Breast epithelium (tissue), 3 donors: Measurements from ENCODE around the gene AKR7A2.

Source experiments
- POLR2A ChIP-seq: fragments of 450-650 bp; IDR thresholded peaks from one replicate; pipeline ENCODE4 v1.6.1; 2016; ENCODE audit warnings: antibody characterized with exemption, mild to moderate bottlenecking, moderate library complexity
- POLR2AphosphoS5 ChIP-seq, 3 donors: sonication (generic); formaldehyde crosslinking; IDR thresholded peaks; one replicate each; pipeline ENCODE4 v1.6.1; 2017; ENCODE audit warnings: antibody characterized with exemption in 3 of 3
- TF ChIP-seq, protein P1 (sequence below), 3 donors: fragments of 450-650 bp; IDR thresholded peaks; one replicate each; pipeline ENCODE4 v1.5.1; 2016 to 2017; ENCODE audit warnings: antibody characterized with exemption in 3 of 3, mild to moderate bottlenecking in 3 of 3, moderate library complexity in 3 of 3

DNA sequence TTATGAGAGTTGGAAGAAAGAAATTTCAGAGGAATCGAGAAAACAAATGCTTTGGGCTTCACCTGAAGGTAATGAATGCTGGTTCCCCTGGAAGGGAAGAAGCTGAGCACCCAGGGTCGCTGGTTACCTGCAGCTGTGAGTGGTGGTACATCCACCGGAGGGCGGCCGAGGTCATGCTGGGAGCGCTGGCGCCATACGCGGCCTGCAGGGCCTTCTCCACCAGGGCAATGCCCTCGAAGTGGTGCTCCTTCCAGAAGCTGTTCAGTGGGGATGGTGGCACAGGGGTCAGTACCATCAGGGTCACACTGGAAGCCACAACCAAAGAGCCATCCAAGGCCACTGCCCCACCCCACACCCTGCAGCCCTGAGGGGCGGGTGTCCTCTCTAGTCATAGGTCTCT is 43.5 kb downstream of the AKR7A2 start:
- TF ChIP-seq, protein P1, sequence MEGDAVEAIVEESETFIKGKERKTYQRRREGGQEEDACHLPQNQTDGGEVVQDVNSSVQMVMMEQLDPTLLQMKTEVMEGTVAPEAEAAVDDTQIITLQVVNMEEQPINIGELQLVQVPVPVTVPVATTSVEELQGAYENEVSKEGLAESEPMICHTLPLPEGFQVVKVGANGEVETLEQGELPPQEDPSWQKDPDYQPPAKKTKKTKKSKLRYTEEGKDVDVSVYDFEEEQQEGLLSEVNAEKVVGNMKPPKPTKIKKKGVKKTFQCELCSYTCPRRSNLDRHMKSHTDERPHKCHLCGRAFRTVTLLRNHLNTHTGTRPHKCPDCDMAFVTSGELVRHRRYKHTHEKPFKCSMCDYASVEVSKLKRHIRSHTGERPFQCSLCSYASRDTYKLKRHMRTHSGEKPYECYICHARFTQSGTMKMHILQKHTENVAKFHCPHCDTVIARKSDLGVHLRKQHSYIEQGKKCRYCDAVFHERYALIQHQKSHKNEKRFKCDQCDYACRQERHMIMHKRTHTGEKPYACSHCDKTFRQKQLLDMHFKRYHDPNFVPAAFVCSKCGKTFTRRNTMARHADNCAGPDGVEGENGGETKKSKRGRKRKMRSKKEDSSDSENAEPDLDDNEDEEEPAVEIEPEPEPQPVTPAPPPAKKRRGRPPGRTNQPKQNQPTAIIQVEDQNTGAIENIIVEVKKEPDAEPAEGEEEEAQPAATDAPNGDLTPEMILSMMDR (IDR thresholded peaks at IDR 0.05): no peak
- TF ChIP-seq POLR2A (no peak), POLR2AphosphoS5 (IDR thresholded peaks at IDR 0.05) (no peak)
